Neural crest cell (in vitro differentiated cells): Measurements from ENCODE around the gene PPP1R12C. TPM values are rescaled to one million over a fixed set of nuclear protein-coding genes. Genes with fewer than 3 reads are reported as not detected.

Experiments used
- DNase-seq: peaks from one replicate; pipeline ENCODE4 v3.0.0; 2021; ENCODE audit warnings: low read depth, mixed read lengths, low spot score
- H3K27ac Mint-ChIP-seq: one replicate; pipeline ENCODE4 v1.8.0; 2021; ENCODE audit warnings: mild to moderate bottlenecking, mixed read lengths; ENCODE audit not compliant: unreplicated experiment
- H3K27me3 Mint-ChIP-seq: 2 replicates; pipeline ENCODE4 v1.8.0; 2021; ENCODE audit warnings: low read depth, mild to moderate bottlenecking, mixed read lengths
- H3K36me3 Mint-ChIP-seq: 2 replicates; pipeline ENCODE4 v1.8.0; 2021; ENCODE audit warnings: low read depth, mild to moderate bottlenecking, mixed read lengths
- H3K4me1 Mint-ChIP-seq: 2 replicates; pipeline ENCODE4 v1.8.0; 2021; ENCODE audit warnings: mixed read lengths
- H3K4me3 Mint-ChIP-seq: one replicate; pipeline ENCODE4 v1.8.0; 2021; ENCODE audit warnings: mild to moderate bottlenecking, mixed read lengths
- H3K9me3 Mint-ChIP-seq: 2 replicates; pipeline ENCODE4 v1.8.0; 2021; ENCODE audit warnings: mixed read lengths
- total RNA-seq: library from RNA; stranded (reverse); gene quantifications from 2 replicates; pipeline ENCODE4 v1.2.1, GENCODE V29; 2021
- TF ChIP-seq, protein P1 (sequence below): fragments of 200-600 bp; sonication (generic); conservative IDR thresholded peaks from 2 replicates; pipeline ENCODE4 v1.5.0; 2021; ENCODE audit warnings: antibody characterized with exemption, mild to moderate bottlenecking

Gene PPP1R12C
- total RNA-seq, 1 donor from 2014 or later = 108 TPM

DNA sequence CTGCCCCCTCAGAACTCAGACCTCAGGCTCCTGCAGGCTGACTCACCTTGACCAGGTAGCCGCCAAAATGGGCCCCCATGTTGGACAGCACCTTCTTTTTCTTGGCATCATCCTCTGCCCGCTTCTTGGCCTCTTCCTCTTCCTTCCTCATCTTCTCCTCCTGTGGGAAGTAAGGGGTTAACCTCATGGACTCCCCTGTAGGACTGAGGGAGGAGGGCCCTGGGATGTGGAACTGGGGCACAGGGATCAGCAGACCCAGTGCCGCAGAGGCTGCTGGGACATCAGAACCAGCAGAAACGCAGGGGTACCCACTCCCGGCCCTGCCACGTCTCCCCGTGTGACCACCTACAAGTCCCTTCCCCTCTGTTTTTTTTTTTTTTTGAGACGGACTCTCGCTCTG, 20.5 kb upstream of the PPP1R12C start:
- Mint-ChIP-seq H3K36me3 (no peaks in the 10 kb centered on the region), H3K4me1 (peaks cover 6% of the 10 kb centered on the region), H3K9me3 (no peaks in the 10 kb centered on the region), H3K27ac (no peak overlapping the region), H3K27me3 (peaks cover 26% of the 10 kb centered on the region), H3K4me3 (no peak overlapping the region)
- DNase-seq = no peak
- TF ChIP-seq, protein P1, sequence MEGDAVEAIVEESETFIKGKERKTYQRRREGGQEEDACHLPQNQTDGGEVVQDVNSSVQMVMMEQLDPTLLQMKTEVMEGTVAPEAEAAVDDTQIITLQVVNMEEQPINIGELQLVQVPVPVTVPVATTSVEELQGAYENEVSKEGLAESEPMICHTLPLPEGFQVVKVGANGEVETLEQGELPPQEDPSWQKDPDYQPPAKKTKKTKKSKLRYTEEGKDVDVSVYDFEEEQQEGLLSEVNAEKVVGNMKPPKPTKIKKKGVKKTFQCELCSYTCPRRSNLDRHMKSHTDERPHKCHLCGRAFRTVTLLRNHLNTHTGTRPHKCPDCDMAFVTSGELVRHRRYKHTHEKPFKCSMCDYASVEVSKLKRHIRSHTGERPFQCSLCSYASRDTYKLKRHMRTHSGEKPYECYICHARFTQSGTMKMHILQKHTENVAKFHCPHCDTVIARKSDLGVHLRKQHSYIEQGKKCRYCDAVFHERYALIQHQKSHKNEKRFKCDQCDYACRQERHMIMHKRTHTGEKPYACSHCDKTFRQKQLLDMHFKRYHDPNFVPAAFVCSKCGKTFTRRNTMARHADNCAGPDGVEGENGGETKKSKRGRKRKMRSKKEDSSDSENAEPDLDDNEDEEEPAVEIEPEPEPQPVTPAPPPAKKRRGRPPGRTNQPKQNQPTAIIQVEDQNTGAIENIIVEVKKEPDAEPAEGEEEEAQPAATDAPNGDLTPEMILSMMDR = no peak

DNA sequence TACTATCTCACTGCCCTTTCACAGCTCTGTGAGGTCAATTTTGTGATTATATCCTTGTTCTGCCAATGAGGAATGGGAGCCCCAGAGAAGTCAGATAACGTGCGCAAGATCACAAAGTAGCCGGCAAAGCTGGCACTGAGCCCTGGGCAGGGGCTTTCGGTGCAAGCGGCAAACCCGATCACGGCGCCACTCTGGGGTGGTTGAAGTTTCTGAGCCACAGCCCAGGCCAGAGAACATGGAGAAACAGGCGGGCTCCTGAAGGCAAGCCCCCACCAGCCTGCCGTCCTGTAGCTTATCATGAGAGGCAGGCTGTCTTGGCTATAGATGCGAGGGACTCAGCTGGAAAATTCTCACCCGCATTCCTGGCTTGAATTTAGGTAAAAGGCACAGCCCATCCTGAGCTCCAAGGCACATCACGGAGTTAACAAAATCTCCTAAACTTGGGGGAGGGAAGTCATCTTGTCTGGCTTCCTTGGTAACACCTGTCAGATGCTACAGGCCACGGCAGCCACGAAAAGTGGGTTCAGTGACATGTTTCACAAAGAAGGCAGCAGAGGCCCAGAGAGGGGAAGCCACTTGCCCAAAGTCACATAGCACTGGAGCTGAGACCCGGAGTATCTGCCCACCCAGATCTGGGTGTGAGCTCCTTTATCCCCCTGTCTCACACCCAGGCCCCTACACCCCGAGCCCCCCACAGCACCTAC, 19.1 kb upstream of the PPP1R12C start:
- peaks cover 9% of the 10 kb centered on the region for H3K4me1 Mint-ChIP-seq
- TF ChIP-seq, protein P1 = no peak

DNA sequence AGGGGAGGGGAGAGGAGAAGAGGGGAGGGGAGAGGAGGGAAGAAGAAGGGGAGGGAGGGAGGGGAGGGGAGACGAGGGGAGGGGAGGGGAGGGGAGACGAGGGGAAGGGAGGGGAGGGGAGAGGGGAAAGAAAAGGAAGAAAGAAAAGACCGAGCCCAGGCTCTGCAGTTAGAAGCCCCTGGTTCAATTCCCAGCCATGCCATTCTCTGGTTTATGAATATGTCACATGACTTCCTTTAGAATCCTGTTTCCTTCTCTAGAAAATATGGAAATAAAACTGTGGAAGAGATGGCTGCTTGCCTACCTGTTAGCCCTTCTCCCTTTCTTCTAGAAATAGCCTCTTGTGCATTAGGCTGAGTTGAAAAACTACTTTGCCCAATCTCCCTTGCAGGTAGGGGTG, 17.3 kb upstream of the PPP1R12C start:
- Mint-ChIP-seq H3K9me3 (no peaks in the 10 kb centered on the region), H3K27ac (no peak overlapping the region), H3K4me3 (no peak overlapping the region), H3K4me1 (peaks cover 3% of the 10 kb centered on the region), H3K36me3 (no peaks in the 10 kb centered on the region), H3K27me3 (peaks cover 17% of the 10 kb centered on the region)
- DNase-seq = no peak
- TF ChIP-seq, protein P1 = no peak

More for the DNA sequence above, 19.1 kb upstream of the PPP1R12C start:
- Mint-ChIP-seq H3K27me3 (peaks cover 17% of the 10 kb centered on the region), H3K4me3 (no peak overlapping the region), H3K9me3 (no peaks in the 10 kb centered on the region), H3K27ac (no peak overlapping the region), H3K36me3 (no peaks in the 10 kb centered on the region)
- DNase-seq = no peak

DNA sequence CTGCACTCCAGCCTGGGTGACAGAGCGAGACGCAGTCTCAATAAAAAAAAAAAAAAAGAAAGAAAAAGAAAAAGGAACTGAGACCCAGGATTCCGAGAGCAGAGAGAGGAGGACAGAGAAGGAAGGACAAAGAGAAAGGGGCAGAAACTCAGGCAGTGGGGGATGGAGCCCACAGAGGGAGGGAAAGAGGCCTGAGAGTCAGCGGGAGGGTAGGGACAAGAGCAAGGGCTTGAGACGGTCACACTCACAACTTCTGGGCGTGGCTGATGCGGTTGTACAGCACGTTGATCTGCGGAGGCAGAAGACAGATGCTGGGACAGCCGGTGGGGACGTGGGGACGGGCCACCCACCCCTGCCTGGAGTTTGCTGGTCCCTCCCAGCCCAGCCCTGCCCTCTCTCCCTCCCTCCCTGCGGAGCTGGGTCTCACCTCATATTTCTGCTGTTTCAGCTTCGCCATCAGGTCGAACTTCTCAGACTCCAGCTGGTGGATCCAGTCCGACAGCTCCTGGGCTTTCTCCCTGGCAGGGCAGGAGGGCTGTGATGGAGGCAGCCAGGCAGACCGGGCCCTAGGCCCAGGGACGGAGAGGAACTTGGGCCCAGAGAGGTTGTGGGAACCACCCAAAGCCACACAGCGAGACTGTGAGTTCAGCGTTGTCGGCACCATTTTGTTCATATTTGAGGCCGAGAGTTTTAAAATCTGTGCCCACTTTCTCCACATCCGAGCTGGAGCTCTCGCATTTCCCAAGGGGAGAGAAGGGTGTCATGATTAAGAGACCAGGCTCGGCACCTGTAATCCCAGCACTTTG, 16.4 kb upstream of the PPP1R12C start:
- Mint-ChIP-seq H3K4me3 (no peak overlapping the region), H3K9me3 (no peaks in the 10 kb centered on the region), H3K27me3 (peaks cover 14% of the 10 kb centered on the region), H3K4me1 (peaks cover 3% of the 10 kb centered on the region), H3K27ac (no peak overlapping the region), H3K36me3 (no peaks in the 10 kb centered on the region)
- no peak for DNase-seq
- TF ChIP-seq, protein P1 = no peak

DNA sequence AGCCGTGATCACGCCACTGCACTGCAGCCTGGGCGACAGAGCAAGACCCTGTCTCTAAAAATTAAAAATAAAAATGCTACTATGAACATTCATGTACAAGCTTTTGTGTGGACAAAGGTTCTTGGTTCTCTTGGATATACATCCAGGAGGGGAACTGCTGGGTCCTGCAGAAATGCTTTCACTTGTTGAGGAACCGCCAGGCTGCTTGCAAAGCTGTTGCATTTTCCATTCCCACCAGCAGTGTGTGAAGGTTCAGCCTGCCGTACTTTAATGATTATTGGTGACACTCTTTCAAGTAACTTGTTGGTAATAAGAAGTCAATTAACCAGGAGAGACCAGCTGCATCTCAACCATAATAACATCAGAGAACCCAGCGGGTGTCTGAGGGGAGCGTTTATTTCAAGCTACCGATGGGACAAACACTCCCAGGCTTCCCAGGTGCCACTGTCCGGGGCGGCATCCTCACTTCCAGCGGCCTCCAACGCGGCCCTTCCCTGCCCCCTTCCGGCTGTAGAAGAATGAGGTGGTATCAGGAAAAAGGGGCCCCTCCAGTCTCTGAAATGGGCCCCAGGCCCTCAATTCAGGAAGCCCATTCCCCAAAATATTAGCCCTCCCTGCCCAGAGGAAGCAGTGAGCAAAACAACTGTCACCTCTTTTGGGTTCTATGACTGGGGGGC, 15.2 kb upstream of the PPP1R12C start:
- H3K4me3 Mint-ChIP-seq = no peak overlapping the region
- DNase-seq = no peak
- TF ChIP-seq, protein P1 = peak; percentile 23
- H3K36me3 Mint-ChIP-seq = no peaks in the 10 kb centered on the region
- peaks cover 3% of the 10 kb centered on the region for H3K4me1 Mint-ChIP-seq
- peaks cover 14% of the 10 kb centered on the region for H3K27me3 Mint-ChIP-seq
- H3K9me3 Mint-ChIP-seq = no peaks in the 10 kb centered on the region
- no peak overlapping the region for H3K27ac Mint-ChIP-seq
